Measurements from ENCODE around the gene KCTD17.

KCTD17 gene

GRCh38 chr22:37107816-37108621, 56.5 kb downstream of the KCTD17 start:
- no peak for DNase-seq

GRCh38 chr22:37109242-37109917, 57.8 kb downstream of the KCTD17 start, which contains the start of gene TMPRSS6:
TMPRSS6 (minus strand) TSS chr22:37109713; CDS start chr22:37103417, 6,296 bp downstream.
- DNase-seq: no peak

GRCh38 chr22:37111156-37111717, 59.7 kb downstream of the KCTD17 start:
- no peak for DNase-seq

- DNase-seq: no peak
Observed at GRCh38 chr22:37112084-37112728, 60.7 kb downstream of the KCTD17 start.
